Loucy (cell line): Measurements from ENCODE around the gene ASPSCR1.

Experiments
- H2AFZ ChIP-seq: fragments of 200-600 bp; sonication (generic); 2 replicates; pipeline ENCODE4 v1.6.0; 2016; ENCODE audit warnings: antibody characterized with exemption, mild to moderate bottlenecking, low read length, moderate library complexity
- H3F3A ChIP-seq: fragments of 200-600 bp; 2 replicates; pipeline ENCODE4 v1.6.0; 2016; ENCODE audit warnings: antibody characterized with exemption, low read depth, mild to moderate bottlenecking
- H3K27me3 ChIP-seq: fragments of 200-600 bp; sonication (generic); 2 replicates; pipeline ENCODE4 v1.6.1; 2014; ENCODE audit warnings: low read length, mild to moderate bottlenecking; ENCODE audit not compliant: insufficient read depth, poor library complexity, severe bottlenecking
- H3K36me3 ChIP-seq: fragments of 200-600 bp; sonication (generic); 2 replicates; pipeline ENCODE4 v1.6.1; 2016; ENCODE audit warnings: low read length; ENCODE audit not compliant: insufficient read depth
- H3K4me1 ChIP-seq: fragments of 200-600 bp; sonication (generic); 2 replicates; pipeline ENCODE4 v1.5.1; 2014; ENCODE audit warnings: low read length, mild to moderate bottlenecking; ENCODE audit not compliant: insufficient read depth, poor library complexity, severe bottlenecking
- H3K4me2 ChIP-seq: fragments of 200-600 bp; sonication (generic); 2 replicates; pipeline ENCODE4 v1.6.0; 2014; ENCODE audit warnings: antibody characterized with exemption, low read length, low read depth, mild to moderate bottlenecking; ENCODE audit not compliant: poor library complexity, severe bottlenecking
- H3K4me3 ChIP-seq: fragments of 200-600 bp; sonication (generic); 2 replicates; pipeline ENCODE4 v1.5.1; 2014; ENCODE audit warnings: low read length, mild to moderate bottlenecking, mixed read lengths; ENCODE audit not compliant: poor library complexity, severe bottlenecking
- H3K79me2 ChIP-seq: fragments of 200-600 bp; sonication (generic); 2 replicates; pipeline ENCODE4 v1.6.1; 2014; ENCODE audit warnings: low read length; ENCODE audit not compliant: insufficient read depth
- H3K9ac ChIP-seq: fragments of 200-600 bp; sonication (generic); 2 replicates; pipeline ENCODE4 v1.6.0; 2014; ENCODE audit warnings: mild to moderate bottlenecking, low read depth, low read length, moderate library complexity; ENCODE audit not compliant: poor library complexity, severe bottlenecking
- H3K9me2 ChIP-seq: fragments of 200-600 bp; sonication (generic); replicated peaks from 2 replicates; pipeline ENCODE4 v1.6.1; 2016; ENCODE audit warnings: low read depth, low read length, mixed read lengths
- H3K9me3 ChIP-seq: fragments of 200-600 bp; sonication (generic); 2 replicates; pipeline ENCODE4 v1.6.1; 2014; ENCODE audit warnings: mild to moderate bottlenecking, antibody characterized with exemption, low read length, low read depth; ENCODE audit not compliant: insufficient read depth
- H4K20me1 ChIP-seq: fragments of 200-600 bp; sonication (generic); 2 replicates; pipeline ENCODE4 v1.6.0; 2014; ENCODE audit warnings: antibody characterized with exemption, low read length, mild to moderate bottlenecking; ENCODE audit not compliant: insufficient read depth, poor library complexity, severe bottlenecking
- EZH2phosphoT487 ChIP-seq: fragments of 200-600 bp; IDR thresholded peaks from 2 replicates; pipeline ENCODE4 v1.6.1; 2018; ENCODE audit warnings: antibody characterized with exemption, mild to moderate bottlenecking, moderate library complexity, borderline replicate concordance
- TF ChIP-seq, protein P1 (sequence below): fragments of 200-600 bp; sonication (generic); conservative IDR thresholded peaks from 2 replicates; pipeline ENCODE4 v1.5.1; 2014; ENCODE audit warnings: mild to moderate bottlenecking, antibody characterized with exemption, low read length

ASPSCR1 gene

DNA sequence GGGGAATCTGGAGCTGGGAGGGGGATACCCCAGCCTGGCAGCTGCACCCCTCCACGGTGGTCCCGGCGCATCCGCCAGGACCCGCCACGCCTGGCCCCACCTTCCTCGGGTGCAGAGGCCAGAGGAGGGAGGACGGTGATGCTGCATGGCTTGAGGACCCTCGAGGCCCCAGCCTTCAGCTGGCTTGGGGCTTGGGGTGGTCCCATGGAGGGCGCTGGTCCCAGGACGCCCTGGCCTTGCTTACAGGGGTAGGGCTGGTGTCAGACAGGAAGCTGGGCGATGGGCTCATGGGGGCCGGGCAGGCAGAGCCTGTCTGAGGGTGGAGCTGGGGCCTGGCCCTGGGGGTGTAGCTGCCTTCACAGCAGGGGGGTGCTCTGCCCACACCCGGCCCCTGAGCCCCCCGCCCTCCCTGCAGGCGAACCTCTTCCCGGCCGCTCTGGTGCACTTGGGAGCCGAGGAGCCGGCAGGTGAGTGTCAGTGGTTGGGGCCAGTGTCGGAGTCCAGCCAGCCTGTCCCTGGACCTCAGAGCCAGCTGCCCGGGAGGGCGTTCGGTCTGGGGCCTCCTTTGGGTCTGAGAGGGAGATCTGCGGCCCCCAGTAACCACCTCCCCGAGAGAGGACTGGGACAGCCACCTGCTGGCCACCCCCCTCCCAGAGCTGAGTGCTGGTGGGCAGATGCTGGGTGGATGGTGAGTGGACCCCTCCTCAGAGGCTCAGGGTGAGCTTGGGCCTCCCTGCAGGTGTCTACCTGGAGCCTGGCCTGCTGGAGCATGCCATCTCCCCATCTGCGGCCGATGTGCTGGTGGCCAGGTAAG, 38.8 kb downstream of the ASPSCR1 start:
- no peak overlapping the region for H3K4me2 ChIP-seq

DNA sequence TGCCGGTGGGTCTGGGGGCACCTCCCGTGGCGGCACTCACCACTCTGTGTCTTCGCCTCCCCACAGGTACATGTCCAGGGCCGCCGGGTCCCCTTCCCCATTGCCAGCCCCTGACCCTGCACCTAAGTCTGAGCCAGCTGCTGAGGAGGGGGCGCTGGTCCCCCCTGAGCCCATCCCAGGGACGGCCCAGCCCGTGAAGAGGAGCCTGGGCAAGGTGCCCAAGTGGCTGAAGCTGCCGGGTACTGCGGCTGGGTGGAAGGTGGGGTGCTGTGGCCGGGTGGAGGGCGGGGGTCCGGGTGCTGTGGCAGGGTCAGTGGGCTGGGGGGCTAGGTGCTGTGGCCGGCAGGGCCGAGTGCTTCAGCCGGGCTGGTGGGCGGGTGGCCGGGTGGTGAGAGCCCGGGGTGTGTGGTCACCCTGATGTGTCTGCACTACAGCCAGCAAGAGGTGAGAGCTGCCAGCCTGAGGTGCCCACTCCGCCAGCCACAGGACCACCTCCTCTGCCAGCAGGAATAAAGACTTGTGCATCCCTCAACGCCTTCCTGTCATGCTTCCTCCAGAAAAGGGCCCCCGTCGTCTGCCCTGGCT, 39.5 kb downstream of the ASPSCR1 start:
- H3K36me3 ChIP-seq, result no peaks in the 10 kb centered on the region
- H3K79me2 ChIP-seq, result peaks cover 8% of the 10 kb centered on the region; the same call in 1 of the 2 replicates
- H3K4me3 ChIP-seq, result no peak overlapping the region
- H3F3A ChIP-seq, result no peaks in the 10 kb centered on the region
- H3K9me2 ChIP-seq, result no peaks in the 10 kb centered on the region
- H4K20me1 ChIP-seq, result peaks cover 18% of the 10 kb centered on the region
- TF ChIP-seq, protein P1, sequence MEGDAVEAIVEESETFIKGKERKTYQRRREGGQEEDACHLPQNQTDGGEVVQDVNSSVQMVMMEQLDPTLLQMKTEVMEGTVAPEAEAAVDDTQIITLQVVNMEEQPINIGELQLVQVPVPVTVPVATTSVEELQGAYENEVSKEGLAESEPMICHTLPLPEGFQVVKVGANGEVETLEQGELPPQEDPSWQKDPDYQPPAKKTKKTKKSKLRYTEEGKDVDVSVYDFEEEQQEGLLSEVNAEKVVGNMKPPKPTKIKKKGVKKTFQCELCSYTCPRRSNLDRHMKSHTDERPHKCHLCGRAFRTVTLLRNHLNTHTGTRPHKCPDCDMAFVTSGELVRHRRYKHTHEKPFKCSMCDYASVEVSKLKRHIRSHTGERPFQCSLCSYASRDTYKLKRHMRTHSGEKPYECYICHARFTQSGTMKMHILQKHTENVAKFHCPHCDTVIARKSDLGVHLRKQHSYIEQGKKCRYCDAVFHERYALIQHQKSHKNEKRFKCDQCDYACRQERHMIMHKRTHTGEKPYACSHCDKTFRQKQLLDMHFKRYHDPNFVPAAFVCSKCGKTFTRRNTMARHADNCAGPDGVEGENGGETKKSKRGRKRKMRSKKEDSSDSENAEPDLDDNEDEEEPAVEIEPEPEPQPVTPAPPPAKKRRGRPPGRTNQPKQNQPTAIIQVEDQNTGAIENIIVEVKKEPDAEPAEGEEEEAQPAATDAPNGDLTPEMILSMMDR, result no peak
- no peak for TF ChIP-seq EZH2phosphoT487
- H2AFZ ChIP-seq, result no peak overlapping the region
- H3K9me3 ChIP-seq, result no peaks in the 10 kb centered on the region
- peaks cover 11% of the 10 kb centered on the region for H3K4me1 ChIP-seq
- H3K9ac ChIP-seq, result no peak overlapping the region
- H3K4me2 ChIP-seq, result no peak overlapping the region
- no peaks in the 10 kb centered on the region for H3K27me3 ChIP-seq

More for the DNA sequence above, 38.8 kb downstream of the ASPSCR1 start:
- no peaks in the 10 kb centered on the region for H3K9me2 ChIP-seq
- H3K79me2 ChIP-seq, result peaks cover under 1% of the 10 kb centered on the region; the same call in 1 of the 2 replicates
- no peaks in the 10 kb centered on the region for H3F3A ChIP-seq
- H4K20me1 ChIP-seq, result peaks cover 12% of the 10 kb centered on the region
- no peak overlapping the region for H3K9ac ChIP-seq
- H2AFZ ChIP-seq, result no peak overlapping the region
- no peaks in the 10 kb centered on the region for H3K36me3 ChIP-seq
- no peak overlapping the region for H3K4me3 ChIP-seq
- H3K27me3 ChIP-seq, result no peaks in the 10 kb centered on the region
- no peak for TF ChIP-seq EZH2phosphoT487
- TF ChIP-seq, protein P1, result no peak
- peaks cover 4% of the 10 kb centered on the region for H3K4me1 ChIP-seq
- no peaks in the 10 kb centered on the region for H3K9me3 ChIP-seq

DNA sequence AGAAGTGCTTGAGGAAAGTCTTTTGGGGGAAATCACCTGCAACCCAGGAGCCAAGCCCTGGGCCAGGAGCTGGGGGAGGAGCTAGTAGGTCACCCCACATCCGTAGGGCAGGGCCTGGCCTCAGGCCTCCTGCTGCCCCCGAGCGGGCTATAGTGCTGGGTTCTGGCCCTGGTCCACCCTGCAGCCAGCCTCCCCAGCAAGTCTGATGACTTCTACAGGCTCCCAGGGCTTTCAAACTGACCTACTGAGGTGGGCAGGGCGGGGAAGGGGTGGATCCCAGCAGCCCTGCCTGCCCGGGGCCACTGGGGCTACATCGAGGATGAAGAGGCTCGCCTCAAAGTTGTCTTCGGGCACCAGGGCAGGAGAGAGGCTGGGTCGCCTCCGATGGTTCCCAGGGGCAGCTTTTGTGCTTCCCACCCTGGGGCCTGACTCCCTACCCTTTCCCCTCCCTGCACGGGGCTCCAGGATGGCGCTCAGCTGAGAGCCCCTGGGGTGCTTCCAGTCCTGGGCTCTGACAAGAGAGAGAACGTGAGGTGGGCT, 40.3 kb downstream of the ASPSCR1 start:
- Histone ChIP-seq H3K4me1 (peaks cover 13% of the 10 kb centered on the region), H3K9me2 (no peaks in the 10 kb centered on the region), H3K9me3 (no peaks in the 10 kb centered on the region)

More for the DNA sequence above, 40.3 kb downstream of the ASPSCR1 start:
- Histone ChIP-seq H3K27me3 (no peaks in the 10 kb centered on the region), H4K20me1 (peaks cover 18% of the 10 kb centered on the region), H3F3A (no peaks in the 10 kb centered on the region), H2AFZ (no peak overlapping the region), H3K9ac (no peak overlapping the region), H3K79me2 (peaks cover 14% of the 10 kb centered on the region; the same call in 1 of the 2 replicates), H3K4me3 (no peak overlapping the region), H3K4me2 (no peak overlapping the region), H3K36me3 (no peaks in the 10 kb centered on the region)
- TF ChIP-seq, protein P1, result no peak
- no peak for TF ChIP-seq EZH2phosphoT487
